PC-3 (cell line): ENCODE data around the gene FBN2. TPM values are rescaled to one million over a fixed set of nuclear protein-coding genes. Genes with fewer than 3 reads are reported as not detected.
"Not testable (repeated sequence)": the region's sequence is repeated elsewhere in the genome, so short reads cannot be mapped to it uniquely, and the experiment has no call there.

Experiments used
- ATAC-seq: fragments of 200-7000 bp; cut with Tn5 transposase; 2 replicates; pipeline ENCODE4 v1.9.1; 2020; ENCODE audit warnings: mild to moderate bottlenecking, moderate library complexity
- BruUV-seq: library from RNA; stranded (reverse); fragments of 400-500 nt; replicated peaks from 2 replicates; lab custom pipeline; 2021; lab: Mats Ljungman, UMichigan
- CTCF ChIA-PET: fragments of 300-600 bp; sonication (Branson Sonifier 250); formaldehyde crosslinking; loops from one replicate; lab custom pipeline; 2022; ENCODE audit warnings: antibody characterized with exemption; lab: Charles Lee
- POLR2A ChIA-PET: fragments of 300-600 bp; sonication (Branson Sonifier 250); formaldehyde crosslinking; loops from one replicate; lab custom pipeline; 2022; ENCODE audit warnings: antibody characterized with exemption; ENCODE audit not compliant: unreplicated experiment; lab: Charles Lee
- DNase-seq: peaks from one replicate; pipeline ENCODE4 v3.0.0-alpha.2; 2015
- H2AFZ ChIP-seq: fragments of 300-600 bp; sonication (generic); 2 replicates; pipeline ENCODE4 v1.6.0; 2016; ENCODE audit warnings: antibody characterized with exemption, low read length
- H3F3A ChIP-seq: fragments of 300-600 bp; sonication (generic); one replicate; pipeline ENCODE4 v1.6.0; 2017; ENCODE audit warnings: antibody characterized with exemption, low read length, control low read depth, mild to moderate bottlenecking; ENCODE audit not compliant: unreplicated experiment
- H3K27ac ChIP-seq: fragments of 300-600 bp; sonication (generic); 2 replicates; pipeline ENCODE4 v1.5.1; 2016; ENCODE audit warnings: mild to moderate bottlenecking, low read length
- H3K27me3 ChIP-seq: fragments of 300-600 bp; sonication (generic); 2 replicates; pipeline ENCODE4 v1.6.1; 2016; ENCODE audit warnings: low read length, mixed read lengths
- H3K36me3 ChIP-seq: fragments of 300-600 bp; sonication (generic); 2 replicates; pipeline ENCODE4 v1.6.1; 2016; ENCODE audit warnings: low read depth, mixed run types, low read length, mixed read lengths
- H3K4me1 ChIP-seq: fragments of 300-600 bp; sonication (generic); 2 replicates; pipeline ENCODE4 v1.5.1; 2016; ENCODE audit warnings: low read length; ENCODE audit not compliant: insufficient read depth
- H3K4me2 ChIP-seq: fragments of 300-600 bp; sonication (generic); 2 replicates; pipeline ENCODE4 v1.6.0; 2016; ENCODE audit warnings: low read length
- H3K4me3 ChIP-seq: fragments of 300-600 bp; sonication (generic); 2 replicates; pipeline ENCODE4 v1.5.1; 2016; ENCODE audit warnings: mild to moderate bottlenecking, low read length, mixed read lengths
- H3K79me2 ChIP-seq: fragments of 300-600 bp; sonication (generic); 2 replicates; pipeline ENCODE4 v1.6.1; 2017; ENCODE audit warnings: low read length, mixed read lengths
- H3K9ac ChIP-seq: fragments of 300-600 bp; sonication (generic); 2 replicates; pipeline ENCODE4 v1.6.0; 2016; ENCODE audit warnings: mild to moderate bottlenecking, low read length
- H3K9me2 ChIP-seq: fragments of 300-600 bp; sonication (generic); replicated peaks from 2 replicates; pipeline ENCODE4 v1.6.1; 2016; ENCODE audit warnings: mixed run types, low read length, mixed read lengths
- H3K9me3 ChIP-seq: fragments of 300-600 bp; sonication (generic); 2 replicates; pipeline ENCODE4 v1.6.1; 2016; ENCODE audit warnings: low read length, mixed read lengths
- H4K20me1 ChIP-seq: fragments of 300-600 bp; sonication (generic); 2 replicates; pipeline ENCODE4 v1.6.1; 2016; ENCODE audit warnings: low read length, mixed read lengths
- EZH2 ChIP-seq: fragments of 300-600 bp; sonication (generic); IDR thresholded peaks from one replicate; pipeline ENCODE4 v1.6.1; 2017; ENCODE audit warnings: antibody characterized with exemption, mild to moderate bottlenecking, low read length; ENCODE audit not compliant: unreplicated experiment
- EZH2phosphoT487 ChIP-seq: fragments of 300-600 bp; sonication (generic); IDR thresholded peaks from 2 replicates; pipeline ENCODE4 v1.6.1; 2018; ENCODE audit warnings: mild to moderate bottlenecking, antibody characterized with exemption, low read length, borderline replicate concordance
- intact Hi-C: fragments of 100-400 bp; cut with micrococcal nuclease; formaldehyde crosslinking; loops from 2 replicates; pipeline ENCODE4 v1.9.0; 2023
- total RNA-seq: library from RNA; depleted of rRNA; stranded (reverse); fragments of >200 nt; gene quantifications from 2 replicates; pipeline ENCODE4 v1.2.3, GENCODE V29; 2014
- TF ChIP-seq, protein P1 (sequence below): fragments of 300-600 bp; sonication (generic); conservative IDR thresholded peaks from 2 replicates; pipeline ENCODE4 v1.5.1; 2017; ENCODE audit warnings: antibody characterized with exemption, low read depth, mild to moderate bottlenecking, low read length

Gene FBN2
- total RNA-seq, 1 experiment from 2014 or later: 45.2 TPM

DNA sequence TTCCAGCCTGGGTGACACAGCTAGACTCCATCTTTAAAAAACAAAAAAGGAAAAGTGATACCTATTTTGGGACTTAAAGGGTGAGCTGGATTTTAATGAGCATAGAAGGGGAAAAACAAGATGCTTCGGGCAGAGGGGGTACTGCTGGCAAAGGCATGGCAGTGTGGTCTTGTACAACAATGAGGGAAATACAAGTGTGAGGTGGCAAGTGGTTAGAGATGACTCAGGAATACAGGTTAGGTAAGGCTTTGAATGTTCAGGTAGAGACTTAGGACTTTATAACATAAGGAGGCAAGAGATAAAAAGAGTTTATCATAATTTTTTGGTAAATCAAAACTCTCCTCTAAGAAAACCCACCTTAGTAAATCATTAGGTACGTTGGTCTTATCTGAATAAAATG is 132.9 kb downstream of the FBN2 start:
- no peaks in the 10 kb centered on the region for H3K9me3 ChIP-seq
- DNase-seq (peak; percentile 4), ATAC-seq (no peak)
- CTCF ChIA-PET: no interaction called here
- no peaks in the 10 kb centered on the region for H4K20me1 ChIP-seq
- BruUV-seq: no TSS peak
- no peak overlapping the region for H3K4me3 ChIP-seq
- POLR2A ChIA-PET: no interaction called here
- H3K4me1 ChIP-seq: 0 out of 2 replicates have a peak, but pooled peaks cover 4% of the 10 kb centered on the region
- H3K9ac ChIP-seq: no peak overlapping the region
- H3K36me3 ChIP-seq: no peaks in the 10 kb centered on the region
- no peaks in the 10 kb centered on the region for H3K79me2 ChIP-seq
- intact Hi-C loops: no loop called here
- no peaks in the 10 kb centered on the region for H3K27me3 ChIP-seq
- no peaks in the 10 kb centered on the region for H3K9me2 ChIP-seq
- no peak overlapping the region for H3K27ac ChIP-seq
- TF ChIP-seq EZH2: no peak
- no peak for TF ChIP-seq EZH2phosphoT487
- TF ChIP-seq, protein P1, sequence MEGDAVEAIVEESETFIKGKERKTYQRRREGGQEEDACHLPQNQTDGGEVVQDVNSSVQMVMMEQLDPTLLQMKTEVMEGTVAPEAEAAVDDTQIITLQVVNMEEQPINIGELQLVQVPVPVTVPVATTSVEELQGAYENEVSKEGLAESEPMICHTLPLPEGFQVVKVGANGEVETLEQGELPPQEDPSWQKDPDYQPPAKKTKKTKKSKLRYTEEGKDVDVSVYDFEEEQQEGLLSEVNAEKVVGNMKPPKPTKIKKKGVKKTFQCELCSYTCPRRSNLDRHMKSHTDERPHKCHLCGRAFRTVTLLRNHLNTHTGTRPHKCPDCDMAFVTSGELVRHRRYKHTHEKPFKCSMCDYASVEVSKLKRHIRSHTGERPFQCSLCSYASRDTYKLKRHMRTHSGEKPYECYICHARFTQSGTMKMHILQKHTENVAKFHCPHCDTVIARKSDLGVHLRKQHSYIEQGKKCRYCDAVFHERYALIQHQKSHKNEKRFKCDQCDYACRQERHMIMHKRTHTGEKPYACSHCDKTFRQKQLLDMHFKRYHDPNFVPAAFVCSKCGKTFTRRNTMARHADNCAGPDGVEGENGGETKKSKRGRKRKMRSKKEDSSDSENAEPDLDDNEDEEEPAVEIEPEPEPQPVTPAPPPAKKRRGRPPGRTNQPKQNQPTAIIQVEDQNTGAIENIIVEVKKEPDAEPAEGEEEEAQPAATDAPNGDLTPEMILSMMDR: no peak
- no peaks in the 10 kb centered on the region for H3F3A ChIP-seq
- no peak overlapping the region for H3K4me2 ChIP-seq
- no peak overlapping the region for H2AFZ ChIP-seq

DNA sequence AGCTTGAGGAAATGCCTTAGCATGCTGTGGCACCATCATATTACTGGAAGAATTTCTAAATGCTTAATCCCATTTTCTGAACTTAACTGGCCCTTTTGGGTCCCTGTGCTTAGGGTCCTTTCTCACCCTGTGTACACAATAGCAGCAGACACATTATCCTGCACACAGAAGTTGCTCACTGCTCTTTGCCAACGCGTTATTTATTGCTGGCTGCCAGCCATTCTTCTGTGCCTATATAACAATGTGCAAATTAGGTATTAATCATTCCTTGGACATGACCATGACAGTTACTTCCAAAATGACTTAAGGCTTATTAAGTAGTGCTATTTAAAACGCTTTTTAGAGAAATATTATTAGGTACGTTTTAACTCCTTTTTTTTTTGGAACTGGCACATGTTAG is 134.7 kb downstream of the FBN2 start:
- Histone ChIP-seq H3K4me1 (no peaks in the 10 kb centered on the region), H3K36me3 (no peaks in the 10 kb centered on the region), H3K9me3 (no peaks in the 10 kb centered on the region), H3K4me3 (no peak overlapping the region), H3K27me3 (no peaks in the 10 kb centered on the region), H3K4me2 (no peak overlapping the region), H3K9ac (no peak overlapping the region), H3K9me2 (no peaks in the 10 kb centered on the region), H4K20me1 (no peaks in the 10 kb centered on the region), H3F3A (no peaks in the 10 kb centered on the region), H2AFZ (no peak overlapping the region), H3K27ac (no peak overlapping the region), H3K79me2 (no peaks in the 10 kb centered on the region)
- ChIA-PET POLR2A (no interaction called here), CTCF (no interaction called here)
- intact Hi-C loops: no loop called here
- DNase-seq (no peak), ATAC-seq (no peak)
- TF ChIP-seq EZH2phosphoT487: no peak
- TF ChIP-seq, protein P1: no peak
- no peak for TF ChIP-seq EZH2
- BruUV-seq: no TSS peak

DNA sequence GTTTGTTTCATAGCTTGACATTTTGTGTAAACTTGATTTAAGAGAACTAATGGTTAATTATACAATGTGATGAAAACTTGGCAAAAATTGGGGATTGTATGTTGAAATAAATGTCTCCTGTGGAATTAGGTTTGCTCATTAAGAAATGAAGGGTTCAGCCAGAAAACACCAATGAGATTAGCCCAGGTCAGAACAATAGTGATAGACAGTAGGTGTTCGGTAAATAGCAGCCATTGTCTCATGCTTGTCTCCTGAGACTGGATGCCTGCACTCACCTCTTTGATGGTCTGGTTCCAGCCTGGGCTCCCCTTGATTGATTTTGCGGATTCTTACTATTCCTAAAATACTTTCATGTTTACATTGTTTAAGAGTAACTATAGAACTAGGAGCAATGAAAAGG is 135.5 kb downstream of the FBN2 start:
- H3K36me3 ChIP-seq: no peaks in the 10 kb centered on the region
- DNase-seq: no peak
- no peaks in the 10 kb centered on the region for H4K20me1 ChIP-seq
- H2AFZ ChIP-seq: no peak overlapping the region
- no peaks in the 10 kb centered on the region for H3K27me3 ChIP-seq
- no peak overlapping the region for H3K9ac ChIP-seq
- H3F3A ChIP-seq: no peaks in the 10 kb centered on the region
- no peaks in the 10 kb centered on the region for H3K9me2 ChIP-seq
- ChIA-PET CTCF (no interaction called here), POLR2A (no interaction called here)
- H3K9me3 ChIP-seq: no peaks in the 10 kb centered on the region
- intact Hi-C loops: no loop called here
- TF ChIP-seq, protein P1: no peak
- no peak for TF ChIP-seq EZH2
- no TSS peak for BruUV-seq
- no peak overlapping the region for H3K4me2 ChIP-seq
- ATAC-seq: no peak
- H3K27ac ChIP-seq: no peak overlapping the region
- no peaks in the 10 kb centered on the region for H3K4me1 ChIP-seq
- H3K79me2 ChIP-seq: no peaks in the 10 kb centered on the region
- H3K4me3 ChIP-seq: no peak overlapping the region

DNA sequence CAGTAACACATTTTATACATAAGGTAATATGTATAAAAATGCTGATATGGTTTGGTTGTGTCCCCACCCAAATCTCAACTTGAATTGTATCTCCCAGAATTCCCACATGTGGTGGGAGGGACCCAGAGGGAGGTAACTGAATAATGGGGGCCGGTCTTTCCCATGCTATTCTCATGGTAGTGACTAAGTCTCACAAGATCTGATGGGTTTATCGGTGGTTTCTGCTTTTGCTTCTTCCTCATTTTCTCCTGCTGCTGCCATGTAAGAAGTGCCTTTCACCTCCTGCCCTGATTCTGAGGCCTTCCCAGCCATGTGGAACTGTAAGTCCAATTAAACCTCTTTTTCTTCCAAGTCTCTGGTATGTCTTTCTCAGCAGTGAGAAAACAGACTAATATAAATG is 137.3 kb downstream of the FBN2 start:
- H3K9me3 ChIP-seq, POLR2A ChIA-PET, H3K36me3 ChIP-seq, ATAC-seq, H3K4me2 ChIP-seq, H4K20me1 ChIP-seq, H3K27me3 ChIP-seq, intact Hi-C loops, BruUV-seq, DNase-seq, CTCF ChIA-PET, H2AFZ ChIP-seq, H3K27ac ChIP-seq, H3F3A ChIP-seq, H3K79me2 ChIP-seq, H3K9me2 ChIP-seq, H3K4me3 ChIP-seq, H3K4me1 ChIP-seq, H3K9ac ChIP-seq: not testable (repeated sequence)
